GM19372 (cell line): ENCODE data around the gene PTAFR.
"Not testable (repeated sequence)": the region's sequence is repeated elsewhere in the genome, so short reads cannot be mapped to it uniquely, and the experiment has no call there.

Source experiments
- ATAC-seq: cut with Tn5 transposase; IDR thresholded peaks from one replicate; pipeline ENCODE4 v1.9.1; 2021; ENCODE audit warnings: mild to moderate bottlenecking, low read depth, moderate library complexity; ENCODE audit not compliant: unreplicated experiment

PTAFR gene

DNA sequence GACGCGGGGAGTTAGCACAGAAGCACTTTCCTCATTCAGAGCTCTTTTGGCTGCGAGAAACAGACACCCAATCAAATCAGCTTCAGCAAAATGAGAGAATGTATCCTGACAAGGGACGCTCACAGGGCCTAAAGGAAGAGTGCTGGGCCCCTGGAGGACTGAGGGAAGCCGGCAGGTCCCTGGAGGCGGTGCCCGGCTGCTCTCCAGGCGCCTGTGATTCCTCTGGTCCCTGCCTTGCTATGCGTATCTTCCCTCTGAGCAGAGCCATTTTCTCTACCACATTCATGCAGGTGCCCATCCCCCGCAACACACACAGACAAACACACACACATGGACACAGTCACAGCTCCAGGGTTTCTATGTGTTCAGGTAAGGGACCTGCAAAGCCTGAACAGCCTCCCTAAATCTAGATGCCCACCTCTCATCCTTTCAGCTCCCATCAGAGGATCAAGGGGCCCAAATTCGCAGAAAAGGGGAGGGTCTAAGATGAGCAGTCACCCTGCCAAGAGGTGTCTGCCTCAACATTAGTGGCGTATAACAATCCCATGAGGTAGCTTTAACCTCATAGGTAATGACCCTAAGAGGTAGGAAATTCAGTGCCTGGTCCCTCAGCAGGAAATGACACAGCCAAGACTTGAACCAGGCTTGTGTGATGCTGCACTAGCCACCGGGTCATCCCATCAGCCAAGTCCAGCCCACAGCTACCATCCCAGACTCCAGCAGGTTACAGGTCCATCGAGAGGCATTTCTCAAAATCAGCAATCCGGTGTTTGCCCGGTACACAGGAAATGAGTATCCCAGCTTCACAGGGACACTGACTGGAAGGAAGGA, 29.0 kb downstream of the PTAFR start:
- ATAC-seq: no peak

DNA sequence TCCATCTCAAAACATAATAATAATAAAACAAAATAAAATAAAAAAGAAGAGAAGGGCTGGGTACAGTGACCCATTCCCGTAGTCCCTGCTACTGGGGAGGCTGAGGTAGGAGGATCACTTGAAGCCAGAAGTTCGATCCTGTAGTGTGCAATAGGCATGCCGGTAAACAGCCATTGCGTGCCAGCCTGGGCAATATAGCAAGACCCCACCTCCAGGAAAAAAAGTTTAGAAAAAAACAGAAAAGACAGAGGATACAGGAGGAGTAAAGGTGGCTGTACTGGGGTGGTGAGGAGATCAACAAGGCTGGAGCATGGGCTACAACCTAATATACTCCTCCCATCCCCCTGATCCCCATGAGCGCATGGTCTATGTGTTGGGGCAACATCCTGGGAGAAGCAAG, 30.8 kb downstream of the PTAFR start:
- no peak for ATAC-seq

- ATAC-seq: no peak
Observed at GRCh38 chr1:28144203-28145135, 32.0 kb downstream of the PTAFR start.

DNA sequence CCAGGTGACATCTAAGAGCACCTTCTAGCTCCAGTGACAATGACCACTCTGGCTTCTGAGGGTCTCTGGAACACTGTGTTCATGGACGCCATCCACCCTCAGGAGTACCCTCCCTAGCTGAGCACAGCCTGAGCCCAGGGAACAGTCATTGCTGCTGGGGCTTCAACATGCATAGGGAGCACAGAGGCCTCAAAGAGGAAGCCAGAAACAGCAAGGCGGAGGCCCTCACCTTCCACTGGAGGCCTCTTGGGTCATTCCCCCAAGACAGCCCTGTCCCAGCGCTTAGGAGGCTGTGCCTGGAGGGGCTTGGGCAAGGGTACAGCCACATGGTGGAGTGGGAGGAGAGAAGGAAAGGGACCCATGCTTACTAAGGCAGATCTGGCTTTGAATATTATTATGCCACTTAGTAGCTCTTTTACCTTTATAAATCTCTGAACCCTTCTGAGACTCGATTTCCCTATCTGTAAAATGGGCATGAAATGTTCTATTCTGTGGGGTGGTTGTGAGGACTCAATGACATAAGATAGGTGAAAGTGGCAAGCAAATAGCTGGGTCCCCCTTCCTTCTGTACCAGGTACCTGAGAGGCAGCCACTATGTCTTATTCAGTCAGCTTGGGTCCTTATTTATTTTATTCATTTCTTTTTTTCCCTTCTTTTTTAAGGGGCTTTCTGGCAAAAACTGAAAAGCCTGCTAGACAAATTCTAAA, 32.8 kb downstream of the PTAFR start:
- ATAC-seq: no peak

DNA sequence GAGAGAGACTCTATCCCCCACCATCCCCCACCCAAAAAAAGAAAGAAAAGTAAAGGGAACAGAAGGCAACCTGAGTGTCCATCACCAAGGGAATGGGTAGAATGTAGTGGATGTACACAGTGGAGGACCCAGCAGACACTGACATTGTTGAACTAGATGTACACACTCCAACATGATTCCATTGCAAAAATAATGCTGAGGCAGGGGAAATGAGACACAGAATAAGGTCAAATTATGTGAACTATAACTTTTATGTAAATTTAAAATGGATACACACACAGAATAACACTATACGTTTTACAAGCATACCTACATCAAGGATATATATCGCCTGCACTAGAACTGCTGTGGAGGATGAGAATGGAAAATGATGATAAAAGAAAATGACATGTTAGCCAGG, 34.8 kb downstream of the PTAFR start:
- ATAC-seq: no peak

- not testable (repeated sequence) for ATAC-seq
Observed at GRCh38 chr1:28139866-28140265, 36.6 kb downstream of the PTAFR start.

GRCh38 chr1:28139025-28139712, 37.3 kb downstream of the PTAFR start:
- no peak for ATAC-seq

GRCh38 chr1:28136922-28137613, 39.4 kb downstream of the PTAFR start:
- ATAC-seq: no peak

GRCh38 chr1:28136169-28136921, 40.1 kb downstream of the PTAFR start:
- ATAC-seq: no peak

GRCh38 chr1:28135371-28136168, 40.9 kb downstream of the PTAFR start:
- ATAC-seq: no peak

DNA sequence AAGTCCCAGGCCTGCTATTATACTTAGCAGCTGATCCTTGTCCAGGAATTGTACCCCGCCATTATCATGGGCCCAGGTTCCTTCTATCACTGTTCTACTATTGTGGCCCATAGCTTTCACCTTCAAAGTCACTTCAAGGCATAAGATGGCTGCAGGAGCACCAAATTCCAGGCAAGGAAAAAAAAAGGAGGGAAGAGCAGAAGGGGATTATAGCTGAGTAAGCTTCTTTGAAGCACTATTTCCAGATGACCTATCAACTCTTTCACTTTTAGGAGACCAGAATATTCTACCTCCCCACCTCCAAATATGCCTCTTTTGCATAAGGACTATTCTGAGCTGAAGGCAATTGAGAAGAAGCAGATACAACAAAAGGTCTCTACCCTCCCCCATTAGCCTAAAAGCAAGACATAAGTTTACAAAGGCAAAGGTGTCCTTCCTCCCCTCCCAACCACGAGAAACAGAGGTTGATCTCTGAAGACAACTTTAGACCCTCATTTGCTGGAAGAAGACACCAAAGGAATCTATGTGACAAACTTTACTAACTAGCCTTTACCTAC, 41.8 kb downstream of the PTAFR start:
- no peak for ATAC-seq

DNA sequence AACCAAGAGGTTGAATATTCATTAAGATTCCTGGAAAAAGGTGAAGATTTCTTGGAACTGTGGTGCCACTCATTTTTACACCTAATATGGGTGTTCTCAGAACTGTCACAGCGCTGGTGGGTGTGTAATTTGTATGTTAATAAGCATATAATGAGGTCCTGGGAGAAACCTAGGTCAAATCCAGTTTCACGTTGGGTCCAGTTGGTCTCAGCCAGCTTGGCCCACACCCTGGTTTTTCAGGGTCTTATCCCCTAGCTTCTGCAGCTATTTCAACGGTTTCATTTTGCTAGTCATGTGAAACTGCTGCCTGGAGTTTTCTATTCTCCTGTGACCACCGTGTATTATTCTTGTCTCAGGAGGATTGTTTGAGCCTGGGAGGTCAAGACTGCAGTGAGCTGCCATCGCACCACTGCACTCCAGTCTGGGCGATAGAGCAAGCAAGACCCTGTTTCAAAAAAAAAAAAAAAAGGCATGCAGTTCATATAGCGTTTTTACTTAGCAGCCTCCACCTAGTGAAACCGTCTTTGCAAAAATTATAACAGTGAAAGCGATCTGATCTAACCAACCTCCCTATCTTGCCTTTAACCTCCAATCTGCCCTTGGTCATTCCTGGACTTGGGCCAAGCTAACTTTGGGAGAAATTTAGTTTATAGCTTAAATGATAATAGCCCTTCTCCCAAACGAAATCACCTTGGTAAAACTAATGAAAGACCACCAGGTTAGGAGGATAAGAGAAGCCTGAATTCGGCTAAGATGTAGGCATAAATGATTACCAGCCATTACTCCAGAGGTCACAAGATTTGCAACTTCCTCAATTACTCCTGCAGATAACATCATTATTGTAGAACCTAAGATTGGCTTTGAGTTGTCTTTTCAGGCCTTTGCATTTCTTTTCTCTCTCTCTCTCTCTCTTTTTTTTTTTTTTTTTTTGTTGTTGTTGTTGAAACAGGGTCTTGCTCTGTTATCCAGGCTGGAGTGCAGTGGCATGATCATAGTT, 44.0 kb downstream of the PTAFR start:
- ATAC-seq: no peak

GRCh38 chr1:28130901-28131300, 45.6 kb downstream of the PTAFR start:
- no peak for ATAC-seq

- no peak for ATAC-seq
Observed at GRCh38 chr1:28129150-28129549, 47.3 kb downstream of the PTAFR start.

DNA sequence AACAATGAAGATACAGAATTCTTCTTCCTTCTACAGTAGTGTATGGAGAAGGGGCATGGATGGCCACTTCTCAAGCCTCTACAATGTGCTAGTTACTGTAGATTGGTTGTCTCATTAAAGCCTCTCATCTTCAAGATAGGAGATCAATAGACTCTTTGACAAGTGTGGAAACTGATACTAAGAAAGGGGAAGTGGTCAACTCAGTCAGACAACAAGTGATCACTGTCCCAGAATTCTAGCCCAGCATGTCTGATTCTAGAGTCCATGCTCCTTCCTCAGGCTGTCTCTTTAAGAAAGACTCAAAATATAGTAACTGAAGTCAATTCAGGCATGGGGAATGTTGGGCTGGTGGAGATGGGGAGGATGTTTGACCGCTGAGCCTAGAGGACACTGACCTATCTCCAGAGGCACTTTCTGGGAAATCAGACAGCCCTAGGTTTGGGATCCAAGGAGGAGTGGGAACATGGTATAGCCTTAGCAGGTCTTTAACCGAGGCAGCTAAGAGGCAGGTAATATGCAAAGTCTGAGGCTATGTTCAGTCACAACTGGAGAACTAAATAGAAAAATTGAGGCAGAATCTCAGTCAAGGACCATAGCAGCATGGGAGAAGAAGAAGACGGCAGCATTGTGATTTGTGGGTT, 48.8 kb downstream of the PTAFR start:
- ATAC-seq: no peak

DNA sequence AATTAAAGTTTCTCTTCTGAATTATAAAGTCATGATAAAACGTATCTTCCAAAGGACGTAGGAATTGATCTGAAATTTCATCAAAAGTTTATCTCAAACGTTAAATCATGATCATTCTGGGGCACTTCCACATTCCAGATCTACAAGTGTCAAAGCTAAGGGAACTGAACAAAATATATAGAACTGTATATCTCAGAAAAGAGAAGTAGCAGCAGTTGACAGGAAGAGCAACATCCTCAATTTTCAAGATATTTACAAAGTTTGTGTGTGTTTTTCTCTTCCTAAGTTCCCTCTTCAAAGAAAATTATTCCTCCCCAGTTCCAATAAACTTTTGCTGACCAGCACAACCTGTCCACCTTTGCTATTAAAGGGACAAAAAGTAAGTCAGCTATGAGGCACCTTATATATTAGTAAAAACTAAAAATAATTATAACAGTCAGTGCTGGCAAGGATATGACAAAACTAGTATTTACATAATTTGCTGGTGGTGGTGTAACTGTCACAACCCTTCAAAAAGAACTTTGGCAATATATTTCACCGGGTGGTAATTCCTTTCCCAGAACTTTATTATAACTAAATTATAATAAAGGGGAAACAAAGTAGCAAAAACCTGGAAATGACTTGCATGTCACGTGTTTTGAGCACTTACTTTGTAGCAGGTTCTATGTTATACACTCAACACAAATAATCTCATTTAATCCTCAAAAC, 49.6 kb downstream of the PTAFR start:
- ATAC-seq: no peak
